HG03520 (cell line): Measurements from ENCODE around the gene PDE4D.
A peak's percentile ranks its signal among the peaks of the same experiment; 100 is the strongest.

ENCODE experiments used
- ATAC-seq: cut with Tn5 transposase; IDR thresholded peaks from one replicate; pipeline ENCODE4 v1.9.1; 2021; ENCODE audit warnings: mild to moderate bottlenecking, moderate library complexity; ENCODE audit not compliant: unreplicated experiment

The PDE4D gene

DNA sequence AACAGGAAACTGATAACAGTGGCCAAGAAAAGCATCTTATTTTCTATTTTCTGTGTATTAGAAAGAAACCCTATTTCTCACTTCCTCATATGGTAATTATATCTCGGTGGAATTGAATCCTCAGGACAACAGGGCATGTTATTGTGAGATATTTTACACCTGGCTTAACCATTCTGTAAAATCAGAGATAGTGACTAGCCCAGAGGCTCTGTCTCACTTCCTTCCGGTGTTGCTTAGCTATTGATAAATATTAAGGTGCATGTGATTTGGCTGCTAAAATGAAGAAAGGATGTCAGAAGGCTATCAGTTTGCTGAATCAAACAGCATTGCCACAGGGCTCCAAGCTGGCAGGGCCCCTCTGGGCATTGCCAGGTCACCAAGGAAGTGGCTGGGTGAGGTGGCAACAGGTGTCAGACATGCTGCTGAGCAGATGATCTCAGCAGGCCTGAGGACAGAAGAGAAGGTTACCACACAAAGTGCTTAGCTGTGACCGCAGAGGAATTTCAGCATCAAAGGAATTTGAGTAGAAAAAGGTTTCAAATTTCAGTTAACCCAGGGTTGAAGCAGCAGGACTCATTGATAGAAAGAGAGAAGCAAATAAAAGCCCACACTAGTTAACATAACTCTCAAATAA lies 330.7 kb downstream of the PDE4D start:
- ATAC-seq, result peak; percentile 96

DNA sequence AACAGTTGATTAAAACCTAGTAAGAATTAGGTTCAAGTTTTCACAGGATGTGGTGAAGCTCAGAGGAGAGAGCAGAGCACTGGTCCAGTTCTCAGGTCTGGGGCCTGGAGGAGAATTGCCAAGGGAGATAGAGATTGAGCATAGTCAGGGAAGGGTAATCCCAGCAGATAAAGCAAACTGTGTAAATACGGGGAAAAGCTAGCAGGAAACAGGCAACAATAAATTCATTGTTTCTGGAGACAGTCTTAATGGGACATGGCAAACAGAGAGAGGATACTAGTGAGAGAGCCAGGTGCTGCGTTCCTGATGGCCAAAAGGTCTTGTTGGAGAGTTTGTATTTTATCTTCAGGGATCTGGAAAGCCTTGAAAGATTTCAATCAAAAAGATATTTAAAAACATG lies 333.0 kb downstream of the PDE4D start:
- ATAC-seq, result no peak

GRCh38 chr5:59559847-59560246 lies 333.7 kb downstream of the PDE4D start:
- ATAC-seq, result no peak

DNA sequence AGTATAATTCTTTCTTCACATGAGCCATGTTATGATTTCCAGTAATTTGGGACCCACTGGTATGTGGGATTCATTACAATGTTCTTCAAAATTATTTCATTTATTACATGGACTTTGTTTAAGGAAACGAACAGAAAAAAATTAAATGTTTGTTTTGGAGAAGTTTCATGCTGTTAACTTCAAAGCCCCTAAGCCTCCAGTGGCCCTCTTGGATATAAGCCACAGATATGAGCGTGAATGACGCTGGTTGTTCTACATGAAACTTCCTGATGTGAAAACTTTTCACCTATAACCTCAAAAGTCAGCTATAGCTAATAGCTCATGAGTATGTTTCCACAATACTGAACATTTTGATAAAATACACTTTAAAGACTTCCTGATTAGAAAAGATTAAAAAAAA lies 334.2 kb downstream of the PDE4D start:
- ATAC-seq, result no peak

DNA sequence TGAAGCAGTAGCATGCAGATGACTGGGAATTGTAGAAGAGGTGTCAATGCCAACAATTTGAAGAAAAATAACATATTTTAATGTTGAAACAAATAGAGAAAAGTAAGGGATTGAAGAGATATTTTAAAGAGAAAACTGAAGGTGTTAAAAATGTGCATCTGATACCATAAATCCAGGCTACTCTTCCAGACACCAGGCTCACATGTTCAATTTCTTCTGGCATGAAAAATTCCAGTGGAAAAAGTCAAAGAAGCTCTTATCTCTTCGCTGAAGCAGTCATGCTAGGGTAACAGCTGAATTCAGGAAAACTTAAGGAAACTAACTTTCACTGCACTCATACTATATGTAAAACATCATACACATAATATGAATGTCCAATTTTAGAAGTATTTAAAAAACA lies 335.0 kb downstream of the PDE4D start:
- ATAC-seq, result no peak

- no peak for ATAC-seq
Observed at GRCh38 chr5:59557572-59557971, 336.0 kb downstream of the PDE4D start.

GRCh38 chr5:59555596-59555995 lies 337.9 kb downstream of the PDE4D start:
- no peak for ATAC-seq

GRCh38 chr5:59554501-59554900 lies 339.0 kb downstream of the PDE4D start:
- no peak for ATAC-seq

DNA sequence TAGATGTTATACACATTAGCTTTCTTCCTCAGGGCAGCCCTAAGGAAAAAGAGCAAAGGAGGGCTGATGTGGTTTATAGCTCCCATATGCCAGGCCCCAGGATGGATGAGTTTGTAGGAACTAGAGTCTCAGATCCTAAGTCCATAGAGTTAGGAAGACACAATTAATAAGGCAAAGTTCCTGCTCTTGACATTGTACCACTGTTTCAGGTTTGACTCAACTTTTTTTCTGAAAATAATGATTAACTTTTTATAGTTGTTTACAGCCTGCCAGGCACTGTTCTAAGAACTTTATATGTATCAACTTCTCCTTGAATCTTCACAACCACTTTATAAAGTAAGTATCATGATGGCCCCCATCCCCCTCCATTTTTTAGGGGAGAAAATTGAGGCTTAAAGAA lies 339.5 kb downstream of the PDE4D start:
- no peak for ATAC-seq

DNA sequence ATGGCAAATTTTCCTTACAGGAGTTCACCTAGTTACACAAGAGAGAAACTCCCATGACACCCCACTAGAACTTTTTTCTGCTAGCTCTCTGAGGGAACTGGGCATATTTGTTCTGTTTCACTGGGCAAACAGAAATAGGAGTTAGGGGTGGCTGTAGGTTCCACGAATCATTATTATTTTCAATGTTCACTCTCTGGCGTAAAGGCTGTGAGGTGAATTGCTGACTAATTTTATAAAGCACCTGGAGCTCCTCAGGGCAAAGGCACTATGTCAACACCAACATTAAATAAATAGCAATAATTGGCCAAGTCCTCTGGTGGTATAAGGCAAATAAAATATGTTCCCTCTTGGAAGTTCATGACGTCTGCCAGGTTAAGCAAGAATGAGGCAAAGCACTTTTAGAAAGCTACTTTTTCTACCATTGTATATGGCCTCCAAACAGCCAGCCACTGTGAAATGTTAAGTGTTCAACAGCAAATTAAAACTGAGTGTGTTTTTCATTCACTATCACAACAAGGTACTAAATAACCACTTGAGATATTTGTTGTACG lies 344.6 kb downstream of the PDE4D start:
- no peak for ATAC-seq

DNA sequence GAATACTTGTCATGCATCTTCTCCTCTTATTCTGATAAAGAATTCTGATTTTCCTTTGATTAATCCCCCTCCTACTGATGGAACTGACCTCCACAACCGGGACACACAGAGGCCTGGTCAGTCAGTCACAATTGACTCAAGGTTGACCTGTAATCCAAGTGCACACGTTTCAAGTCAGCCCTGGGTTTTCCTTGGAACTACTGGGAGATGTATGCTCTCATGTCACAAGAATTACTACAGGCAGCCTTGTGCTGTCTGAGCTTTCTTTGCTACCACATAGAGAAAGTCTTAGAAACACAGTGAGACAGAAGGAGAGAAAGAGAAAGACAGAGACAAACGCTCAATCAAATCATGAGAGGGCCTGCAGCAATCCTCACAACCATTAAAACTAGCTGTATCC lies 345.8 kb downstream of the PDE4D start:
- no peak for ATAC-seq

DNA sequence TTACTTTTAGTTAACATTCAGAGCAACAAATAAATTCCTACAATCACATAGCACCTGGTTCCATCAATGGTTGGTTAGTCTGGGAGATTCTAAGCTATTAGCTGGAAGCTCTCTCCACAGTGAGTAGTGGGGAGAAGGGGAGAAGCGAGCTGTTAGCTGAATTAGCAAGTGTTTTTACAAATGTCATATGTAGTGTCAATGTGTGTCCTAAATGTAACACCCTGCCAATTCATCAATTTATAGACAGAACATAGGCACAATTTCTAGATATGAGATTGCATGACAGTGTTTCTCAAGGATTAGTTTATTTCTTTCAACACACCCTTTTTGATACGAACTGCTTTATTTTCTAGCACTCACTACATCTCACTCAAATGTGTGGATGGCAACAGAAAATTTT lies 349.0 kb downstream of the PDE4D start:
- no peak for ATAC-seq

GRCh38 chr5:59543821-59544442 lies 349.6 kb downstream of the PDE4D start:
- ATAC-seq, result no peak

DNA sequence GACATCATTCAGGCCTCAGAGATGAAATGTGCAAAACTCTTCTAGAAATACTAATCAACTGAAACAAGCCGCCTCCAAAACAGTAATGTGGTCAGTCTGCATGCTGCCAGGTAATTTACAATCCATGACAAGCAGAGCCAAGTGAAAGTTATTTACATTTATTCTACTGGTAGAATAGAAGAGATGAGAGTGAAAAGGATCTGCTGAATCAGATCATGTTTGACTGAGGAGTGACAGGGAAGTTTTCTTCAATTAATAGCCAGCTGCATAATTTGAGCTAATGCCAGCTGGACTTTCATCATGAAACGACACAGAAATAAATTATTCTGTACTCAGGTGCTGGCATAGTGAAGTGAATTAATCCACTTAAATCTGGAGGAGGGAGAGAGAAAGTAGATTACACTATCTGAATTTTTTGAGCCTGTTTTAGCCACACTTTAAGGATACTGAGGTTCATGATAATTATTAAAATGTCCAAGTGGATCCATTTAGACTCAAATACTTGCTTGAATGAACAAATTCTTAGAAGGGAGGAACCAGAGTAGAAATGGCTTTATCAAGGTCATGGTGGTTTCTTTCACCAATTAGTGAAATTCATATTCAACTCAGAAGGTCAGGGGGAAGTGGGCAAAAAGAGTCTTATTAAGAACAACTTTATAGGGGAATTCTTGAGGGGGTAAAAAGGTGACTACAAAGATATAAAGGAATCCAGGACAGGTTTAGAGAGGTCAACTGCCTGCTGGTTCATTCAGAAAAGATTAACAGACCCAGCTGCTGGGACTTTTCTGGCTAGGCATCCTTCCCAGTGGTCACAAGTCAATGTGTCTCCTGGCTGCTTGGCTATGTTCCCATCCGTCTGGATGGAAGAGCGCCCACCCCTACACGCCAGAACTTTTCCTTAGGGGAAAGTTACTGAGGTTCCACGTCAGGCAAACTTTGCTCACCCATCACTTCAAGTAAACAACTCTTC lies 350.4 kb downstream of the PDE4D start:
- ATAC-seq, result no peak

DNA sequence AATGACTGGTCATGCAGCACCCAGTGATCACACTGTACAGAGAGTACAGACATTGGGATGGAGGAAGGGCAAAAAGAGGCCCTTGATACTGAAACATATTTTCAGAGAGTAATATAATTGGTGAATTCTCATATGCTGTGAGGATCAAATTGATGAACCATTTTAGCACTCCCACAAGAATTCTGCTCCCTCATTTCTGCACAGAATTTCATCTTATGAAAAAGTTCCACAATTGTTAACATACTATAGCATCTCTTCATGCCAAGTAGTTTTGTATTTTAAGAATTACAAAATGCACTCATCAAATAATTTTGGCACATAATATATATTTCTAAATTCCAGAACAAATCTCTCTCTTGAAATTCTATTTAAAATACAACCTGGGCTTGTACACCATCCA lies 351.2 kb downstream of the PDE4D start:
- ATAC-seq, result no peak

DNA sequence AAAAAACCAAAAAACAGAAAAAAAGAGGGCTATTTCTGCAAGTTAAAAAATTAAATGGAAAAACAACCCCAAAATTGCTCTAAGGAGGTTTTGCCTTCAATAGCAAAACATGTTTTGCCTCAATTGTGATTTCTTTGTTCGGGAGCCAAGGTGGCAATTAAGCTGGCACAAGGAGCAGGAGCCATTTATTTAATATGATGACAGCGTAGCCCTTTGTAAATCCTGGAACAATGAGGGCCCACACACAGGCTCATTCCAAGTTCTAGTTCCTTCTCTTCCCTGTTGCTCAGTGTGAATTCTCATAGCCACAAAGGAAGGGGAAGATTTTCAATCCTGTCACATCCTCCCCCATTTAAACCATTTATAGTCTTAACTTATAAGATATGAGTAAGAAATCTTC lies 353.2 kb downstream of the PDE4D start:
- no peak for ATAC-seq

- no peak for ATAC-seq
Observed at GRCh38 chr5:59538750-59539121, 354.8 kb downstream of the PDE4D start.

DNA sequence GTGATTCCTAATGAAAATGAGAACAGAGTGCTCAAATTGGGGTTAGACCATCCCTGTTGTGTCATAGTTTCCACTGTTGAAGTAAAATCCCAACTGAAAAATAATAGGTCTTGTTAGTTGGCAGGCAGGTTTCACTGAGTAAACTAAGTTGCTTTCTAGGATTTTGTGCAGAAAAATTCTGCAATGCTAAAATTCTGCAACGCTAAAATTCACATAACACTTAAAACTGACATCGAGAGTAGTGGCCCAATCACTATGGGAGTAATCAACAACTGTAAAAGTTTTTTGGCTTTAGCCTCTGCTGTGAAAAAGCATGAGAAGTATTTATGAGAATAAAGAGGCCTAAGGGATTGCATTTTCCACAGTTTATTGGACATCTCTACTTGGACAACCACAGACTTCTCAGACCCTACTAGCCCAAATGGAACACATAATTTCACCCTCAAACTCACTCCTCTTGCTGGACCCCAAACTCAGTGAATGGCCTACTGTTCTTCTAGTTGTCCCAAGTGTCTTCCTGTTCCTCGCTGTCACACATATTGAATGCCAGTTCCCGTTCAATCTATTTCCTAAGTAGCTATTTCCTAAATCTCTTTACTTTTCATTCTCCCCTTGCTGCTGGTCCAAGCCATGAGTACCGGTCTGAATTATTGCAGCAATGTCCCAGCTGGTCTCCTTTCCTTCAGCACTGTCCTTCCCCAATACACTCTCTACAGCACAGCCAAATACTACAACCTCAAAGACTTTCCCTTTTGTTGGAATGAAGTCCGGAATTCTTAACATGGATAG lies 355.4 kb downstream of the PDE4D start:
- ATAC-seq, result no peak

GRCh38 chr5:59536875-59537274 lies 356.7 kb downstream of the PDE4D start:
- no peak for ATAC-seq

DNA sequence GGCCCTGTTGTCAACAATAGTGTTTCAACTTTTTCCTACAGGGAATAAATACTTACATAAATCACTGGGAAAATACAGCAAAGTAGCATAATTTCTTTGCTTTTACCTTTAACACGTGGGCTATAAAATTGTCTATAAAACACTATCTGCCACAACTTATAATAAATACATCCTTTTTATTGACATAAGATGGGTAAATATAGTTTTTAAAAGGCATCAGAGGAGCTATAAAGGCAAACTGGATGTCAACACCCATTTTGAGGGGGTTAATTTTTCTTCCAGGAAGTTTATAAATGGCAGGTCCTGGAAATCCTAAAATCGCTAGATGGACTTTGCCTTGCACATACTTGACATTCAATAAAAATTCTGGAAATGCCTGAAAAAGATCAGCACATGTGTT lies 358.0 kb downstream of the PDE4D start:
- no peak for ATAC-seq

DNA sequence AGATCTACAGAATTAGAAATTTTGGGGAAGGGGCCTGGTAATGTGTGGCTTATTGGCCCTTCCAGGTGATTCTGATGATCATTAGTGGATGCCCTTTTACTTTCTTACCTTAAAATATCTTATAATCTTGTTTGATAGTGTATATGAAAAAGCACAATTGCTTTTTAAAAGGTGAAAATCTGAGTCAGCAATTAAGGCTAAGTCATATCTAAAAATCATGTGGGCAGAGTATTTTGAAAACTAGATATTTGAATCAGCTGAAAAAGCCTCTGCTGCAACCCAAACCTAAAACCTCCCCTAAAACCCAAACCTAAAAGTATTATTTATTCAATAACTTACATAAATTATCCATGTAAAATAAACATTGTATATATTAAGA lies 359.8 kb downstream of the PDE4D start:
- ATAC-seq, result no peak
